ENCODE measurements around the gene DOLK.

Gene DOLK

GRCh38 chr9:128933731-128934130 is 13.7 kb downstream of the DOLK start:
- DNase-seq (ENCODE audit: low read depth in 2 of 2), result no peak

- DNase-seq (ENCODE audit: low read depth in 2 of 2), result no peak
These were observed 17.8 kb downstream of the DOLK start for GRCh38 chr9:128929560-128929959.

GRCh38 chr9:128928624-128929023 is 18.8 kb downstream of the DOLK start:
- DNase-seq (ENCODE audit: low read depth in 2 of 2), result no peak

- DNase-seq (ENCODE audit: low read depth in 2 of 2), result no peak
These were observed 19.5 kb downstream of the DOLK start for GRCh38 chr9:128927731-128928411.

GRCh38 chr9:128923493-128923883 is 23.9 kb downstream of the DOLK start:
- DNase-seq (ENCODE audit: low read depth in 2 of 2), result no peak

- DNase-seq (ENCODE audit: low read depth in 2 of 2), result no peak
These were observed 25.3 kb downstream of the DOLK start for GRCh38 chr9:128921881-128922763.

- DNase-seq (ENCODE audit: low read depth in 2 of 2), result no peak
These were observed 26.9 kb downstream of the DOLK start, which contains the start of gene PHYHD1 for GRCh38 chr9:128920381-128921058. TSS of gene PHYHD1 (plus strand) at chr9:128920982. CDS start at chr9:128922324, 1,342 bp downstream.

GRCh38 chr9:128919402-128920089 is 27.9 kb downstream of the DOLK start:
- no peak for DNase-seq (ENCODE audit: low read depth in 2 of 2)

- DNase-seq (ENCODE audit: low read depth in 2 of 2), result no peak
These were observed 28.5 kb downstream of the DOLK start for GRCh38 chr9:128918921-128919320.

GRCh38 chr9:128917151-128917849 is 30.1 kb downstream of the DOLK start:
- peak in 1 of 2 experiments; percentile 43 for DNase-seq (ENCODE audit: low read depth in 2 of 2)

GRCh38 chr9:128916745-128917144 is 30.7 kb downstream of the DOLK start:
- DNase-seq (ENCODE audit: low read depth in 2 of 2), result no peak

GRCh38 chr9:128916204-128916603 is 31.2 kb downstream of the DOLK start:
- DNase-seq (ENCODE audit: low read depth in 2 of 2), result no peak

GRCh38 chr9:128913995-128914772 is 33.2 kb downstream of the DOLK start:
- no peak for DNase-seq (ENCODE audit: low read depth in 2 of 2)

- DNase-seq (ENCODE audit: low read depth in 2 of 2), result no peak
These were observed 34.1 kb downstream of the DOLK start for GRCh38 chr9:128913048-128913900.

GRCh38 chr9:128912270-128912853 is 35.0 kb downstream of the DOLK start:
- peak; percentile 40 to 53 for DNase-seq (ENCODE audit: low read depth in 2 of 2)

- peak in 1 of 2 experiments; percentile 41 for DNase-seq (ENCODE audit: low read depth in 2 of 2)
These were observed 35.8 kb downstream of the DOLK start for GRCh38 chr9:128911529-128912035.

GRCh38 chr9:128910906-128911305 is 36.5 kb downstream of the DOLK start:
- no peak for DNase-seq (ENCODE audit: low read depth in 2 of 2)

GRCh38 chr9:128909859-128910258 is 37.5 kb downstream of the DOLK start:
- no peak for DNase-seq (ENCODE audit: low read depth in 2 of 2)

- DNase-seq (ENCODE audit: low read depth in 2 of 2), result no peak
These were observed 39.0 kb downstream of the DOLK start for GRCh38 chr9:128908372-128908771.

All from fibroblast of skin of left biceps (primary cell).